Tibial nerve (tissue), 4 donors: ENCODE measurements around the gene DDX55. TPM values are rescaled to one million over a fixed set of nuclear protein-coding genes. Genes with fewer than 3 reads are reported as not detected.

Experiments
- DNase-seq, 2 donors: peaks; one replicate each; pipeline ENCODE4 v3.0.0-alpha.2; 2019; ENCODE audit warnings: low spot score in 2 of 2
- H3K27ac ChIP-seq, 4 donors: fragments of 200-600 bp; sonication (generic) in 3 of 4; one replicate each; pipeline ENCODE4 v1.5.1; 2017 to 2019; ENCODE audit warnings: mild to moderate bottlenecking in 1 of 4
- H3K27me3 ChIP-seq, 2 donors: fragments of 200-600 bp; sonication (generic) in 1 of 2; one replicate each; pipeline versions ENCODE4 v1.5.1 to v1.6.0; 2017 to 2019
- H3K36me3 ChIP-seq, 3 donors: fragments of 200-600 bp; sonication (generic); one replicate each; pipeline ENCODE4 v1.5.1; 2018 to 2019
- H3K4me1 ChIP-seq, 4 donors: fragments of 200-600 bp; sonication (generic) in 3 of 4; one replicate each; pipeline ENCODE4 v1.5.1; 2017 to 2019
- H3K4me3 ChIP-seq, 4 donors: fragments of 200-600 bp; sonication (generic) in 3 of 4; one replicate each; pipeline ENCODE4 v1.5.1; 2017 to 2019; ENCODE audit warnings: mild to moderate bottlenecking in 1 of 4, moderate library complexity in 1 of 4
- H3K9me3 ChIP-seq, 4 donors: fragments of 200-600 bp; sonication (generic) in 3 of 4; one replicate each; pipeline ENCODE4 v1.5.1; 2017 to 2019
- CTCF ChIP-seq, 5 experiments: fragments of 200-600 bp in 3 of 5; fragments of 450-650 bp in 2 of 5; sonication (generic) in 3 of 5; IDR thresholded peaks; one replicate each; pipeline ENCODE4 v1.5.1; 2016 to 2019; ENCODE audit warnings: antibody characterized with exemption in 5 of 5, mild to moderate bottlenecking in 3 of 5, moderate library complexity in 2 of 5
- EP300 ChIP-seq, 2 donors: sonication (generic); formaldehyde crosslinking; IDR thresholded peaks; one replicate each; pipeline ENCODE4 v1.6.1; 2017; ENCODE audit warnings: antibody characterized with exemption in 2 of 2, mild to moderate bottlenecking in 1 of 2
- POLR2A ChIP-seq, 2 donors: fragments of 450-650 bp; IDR thresholded peaks; one replicate each; pipeline ENCODE4 v1.6.1; 2017; ENCODE audit warnings: antibody characterized with exemption in 2 of 2, mild to moderate bottlenecking in 2 of 2, moderate library complexity in 2 of 2
- WGBS, 2 donors: methylation state at CpG; one replicate each; pipeline ENCODE4 v1.1.5; 2018; 5-methylcytosine and 5-hydroxymethylcytosine counted together
- total RNA-seq, 4 donors: library from RNA; depleted of rRNA; stranded (reverse); fragments of >200 nt; gene quantifications; one replicate each; pipeline ENCODE4 v1.1.0, GENCODE V29; 2016

DDX55 gene
- total RNA-seq, 4 donors from 2014 or later, result 16.8 to 53.1 (median 29.3) TPM

- H3K27ac ChIP-seq, result no peak overlapping the region
- 80 to 85% methylated on average over 15 of the region's 15 CpGs for WGBS, 2 donors
- DNase-seq, result no peak
- no peak for TF ChIP-seq CTCF (IDR thresholded peaks at IDR 0.05)
- no peak for TF ChIP-seq POLR2A (IDR thresholded peaks at IDR 0.05)
- no peak for TF ChIP-seq EP300 (IDR thresholded peaks at IDR 0.05)
- H3K4me1 ChIP-seq, result no peaks in the 10 kb centered on the region
- no peaks in the 10 kb centered on the region for H3K27me3 ChIP-seq
- peaks cover 0 to 100% (median 45%) of the 10 kb centered on the region in 3 donors for H3K36me3 ChIP-seq
- H3K4me3 ChIP-seq, result no peak overlapping the region
- no peaks in the 10 kb centered on the region for H3K9me3 ChIP-seq
Measured at GRCh38 chr12:123621619-123622530, 20.0 kb downstream of the DDX55 start.

- peak within 1 kb of the TSS; percentile 60 to 88 (median 80) for H3K27ac ChIP-seq
- no peaks in the 10 kb centered on the region for H3K27me3 ChIP-seq
- peaks cover 0 to 43% (median 12%) of the 10 kb centered on the region in 3 donors for H3K36me3 ChIP-seq
- no peaks in the 10 kb centered on the region for H3K9me3 ChIP-seq
- DNase-seq, result peak; percentile 89 to 95
- 0% methylated on average over 35 to 52 of the region's 52 CpGs for WGBS, 2 donors
- peak; percentile 6 to 52 for TF ChIP-seq POLR2A (IDR thresholded peaks at IDR 0.05)
- peak; percentile 91 to 98 for TF ChIP-seq EP300 (IDR thresholded peaks at IDR 0.05)
- TF ChIP-seq CTCF (IDR thresholded peaks at IDR 0.05), result peak in 1 of 5 experiments; percentile 37
- peaks cover 0 to 26% (median 13%) of the 10 kb centered on the region in 4 donors for H3K4me1 ChIP-seq
- peak within 1 kb of the TSS; percentile 54 to 86 (median 67) for H3K4me3 ChIP-seq
Measured at GRCh38 chr12:123633379-123634141, 31.7 kb downstream of the DDX55 start, which contains the start of the genes EIF2B1 and GTF2H3. Gene EIF2B1, minus strand, starts transcription at chr12:123633686. Its CDS starts 129 bp downstream, at chr12:123633557. Gene GTF2H3, plus strand, starts transcription at chr12:123633829. Its CDS starts 31 bp downstream, at chr12:123633860.

GRCh38 chr12:123634142-123634561 lies 32.3 kb downstream of the DDX55 start:
- H3K9me3 ChIP-seq, result no peaks in the 10 kb centered on the region
- 11 to 15% methylated on average over 19 of the region's 19 CpGs for WGBS, 2 donors

GRCh38 chr12:123643911-123644310 lies 42.0 kb downstream of the DDX55 start:
- H3K36me3 ChIP-seq, result peaks cover 0 to 80% (median 0%) of the 10 kb centered on the region in 3 donors
- WGBS, 2 donors, result 94 to 96% methylated on average over 7 of the region's 7 CpGs

More at GRCh38 chr12:123634142-123634561, 32.3 kb downstream of the DDX55 start:
- TF ChIP-seq POLR2A (IDR thresholded peaks at IDR 0.05) (no peak), EP300 (IDR thresholded peaks at IDR 0.05) (no peak), CTCF (IDR thresholded peaks at IDR 0.05) (no peak)
- Histone ChIP-seq H3K4me1 (peaks cover 0 to 26% (median 13%) of the 10 kb centered on the region in 4 donors), H3K27ac (peak overlapping the region; percentile 60 to 88 (median 80)), H3K27me3 (no peaks in the 10 kb centered on the region), H3K36me3 (peaks cover 0 to 37% (median 8%) of the 10 kb centered on the region in 3 donors), H3K4me3 (peak overlapping the region; percentile 54 to 86 (median 67))
- no peak for DNase-seq

More at GRCh38 chr12:123643911-123644310, 42.0 kb downstream of the DDX55 start:
- Histone ChIP-seq H3K9me3 (no peaks in the 10 kb centered on the region), H3K27ac (no peak overlapping the region), H3K27me3 (no peaks in the 10 kb centered on the region), H3K4me3 (no peak overlapping the region), H3K4me1 (no peaks in the 10 kb centered on the region)
- TF ChIP-seq EP300 (IDR thresholded peaks at IDR 0.05) (no peak), CTCF (IDR thresholded peaks at IDR 0.05) (no peak), POLR2A (IDR thresholded peaks at IDR 0.05) (no peak)
- no peak for DNase-seq
